ENCODE results near the gene PLCL1. TPM values are rescaled to one million over a fixed set of nuclear protein-coding genes. Genes with fewer than 3 reads are reported as not detected.

PLCL1 gene
- total and polyA plus RNA-seq, 10 of the 15 experiments (the other 5 are each of a cell fraction or from before 2014, with no cell fraction given), result 0.03 to 1.5 (median 0.22) TPM

GRCh38 chr2:198097630-198098029 lies 293.2 kb downstream of the PLCL1 start (continued):
- 0 out of 2 replicates have a peak, but pooled peaks have one; percentile 25 for TF ChIP-seq ATF7 (IDR thresholded peaks at IDR 0.05; ENCODE audit: low read depth)
- TF ChIP-seq RCOR1 (conservative IDR thresholded peaks at IDR 0.05; ENCODE audit: low read depth, low read length), result no peak
- no peak for TF ChIP-seq E4F1 (IDR thresholded peaks at IDR 0.05; ENCODE audit: borderline replicate concordance, partially characterized antibody)
- TF ChIP-seq RUNX3 (IDR thresholded peaks at IDR 0.05; ENCODE audit: low read length), result peak; percentile 74
- TF ChIP-seq IRF5 (IDR thresholded peaks at IDR 0.05; ENCODE audit: borderline replicate concordance), result no peak
- peak; percentile 78; the same call in 1 of the 3 replicates for TF ChIP-seq POU2F2 (IDR thresholded peaks at IDR 0.05; ENCODE audit: borderline replicate concordance, low read depth, low read length)
- no peak for TF ChIP-seq BACH1 (IDR thresholded peaks at IDR 0.05; ENCODE audit: borderline replicate concordance)
- TF ChIP-seq IRF4 (IDR thresholded peaks at IDR 0.05; ENCODE audit: low read depth, low read length), result peak; percentile 30; the same call in 1 of the 2 replicates
- peak; percentile 46 for TF ChIP-seq JUNB (IDR thresholded peaks at IDR 0.05)
- TF ChIP-seq NFIC (IDR thresholded peaks at IDR 0.05; ENCODE audit: low read depth, low read length), result peak; percentile 33; the same call in 1 of the 2 replicates
- 0 out of 2 replicates have a peak, but pooled peaks have one; percentile 37 for TF ChIP-seq ATF2 (IDR thresholded peaks at IDR 0.05; ENCODE audit: low read length)
- TF ChIP-seq ZSCAN29 (IDR thresholded peaks at IDR 0.05), result no peak
- peak; percentile 79; the same call in 1 of the 2 replicates for TF ChIP-seq DPF2 (IDR thresholded peaks at IDR 0.05)
- TF ChIP-seq MTA2 (IDR thresholded peaks at IDR 0.05; ENCODE audit: low read depth), result peak; percentile 75
- no peak for TF ChIP-seq CEBPB (IDR thresholded peaks at IDR 0.05; ENCODE audit: borderline replicate concordance in 1 of 2, low read depth in 2 of 2, low read length in 2 of 2)
- TF ChIP-seq RELA (IDR thresholded peaks at IDR 0.05; ENCODE audit: borderline replicate concordance, partially characterized antibody), result no peak
- TF ChIP-seq SMC3 (IDR thresholded peaks at IDR 0.05; ENCODE audit: borderline replicate concordance, low read length), result no peak
